Measurements from ENCODE around the gene ALX4. TPM values are rescaled to one million over a fixed set of nuclear protein-coding genes. Genes with fewer than 3 reads are reported as not detected.

The ALX4 gene
- total RNA-seq, 4 donors from 2014 or later = under 0.01 to 0.17 TPM; not detected in 2

- TF ChIP-seq CTCF (IDR thresholded peaks at IDR 0.05; ENCODE audit: low read depth) = no peak
Measured at GRCh38 chr11:44344423-44344820, 34.5 kb upstream of the ALX4 start.

GRCh38 chr11:44343778-44344422 lies 34.0 kb upstream of the ALX4 start:
- TF ChIP-seq CTCF (IDR thresholded peaks at IDR 0.05; ENCODE audit: low read depth) = no peak

GRCh38 chr11:44342616-44343015 lies 32.7 kb upstream of the ALX4 start:
- TF ChIP-seq CTCF (IDR thresholded peaks at IDR 0.05; ENCODE audit: low read depth) = no peak

- no peak for TF ChIP-seq CTCF (IDR thresholded peaks at IDR 0.05; ENCODE audit: low read depth)
Measured at GRCh38 chr11:44340656-44341055, 30.7 kb upstream of the ALX4 start.

GRCh38 chr11:44339530-44339883 lies 29.6 kb upstream of the ALX4 start:
- no peak for TF ChIP-seq CTCF (IDR thresholded peaks at IDR 0.05; ENCODE audit: low read depth)

GRCh38 chr11:44338698-44339529 lies 29.0 kb upstream of the ALX4 start:
- no peak for TF ChIP-seq CTCF (IDR thresholded peaks at IDR 0.05; ENCODE audit: low read depth)

- no peak for TF ChIP-seq CTCF (IDR thresholded peaks at IDR 0.05; ENCODE audit: low read depth)
Measured at GRCh38 chr11:44338026-44338425, 28.1 kb upstream of the ALX4 start.
